AG09319 (cell line): ENCODE results near the gene ABCB10.
"Not testable (repeated sequence)": the region's sequence is repeated elsewhere in the genome, so short reads cannot be mapped to it uniquely, and the experiment has no call there.

Experiments
- DNase-seq: peaks from one replicate; pipeline ENCODE4 v3.0.0-alpha.2; 2010; ENCODE audit warnings: low read depth; ENCODE audit errors: extremely low read depth
- TF ChIP-seq, protein P1 (sequence below): IDR thresholded peaks from 2 replicates; pipeline ENCODE4 v1.5.1; 2011; ENCODE audit warnings: low read depth, mild to moderate bottlenecking, inconsistent platforms, low read length, moderate library complexity

The ABCB10 gene

DNA sequence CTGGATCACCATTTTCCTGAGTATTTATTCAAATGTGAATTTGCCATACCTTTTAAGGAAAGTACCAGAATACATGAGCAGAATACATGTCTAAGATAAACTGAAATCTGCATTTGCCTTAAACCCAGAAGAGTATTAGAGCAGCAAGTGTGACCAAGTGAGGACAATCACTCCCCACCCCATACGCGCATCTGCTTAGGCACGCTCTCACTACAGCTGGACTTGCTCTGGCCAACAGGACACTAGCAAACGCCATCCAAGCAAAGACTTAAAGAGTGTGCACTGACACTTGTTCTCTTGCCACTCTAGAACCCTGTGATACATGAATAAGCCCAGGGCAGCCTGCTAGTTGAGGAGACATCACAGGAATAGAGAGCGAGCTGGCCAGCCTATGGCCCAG, 76.0 kb downstream of the ABCB10 start:
- TF ChIP-seq, protein P1, sequence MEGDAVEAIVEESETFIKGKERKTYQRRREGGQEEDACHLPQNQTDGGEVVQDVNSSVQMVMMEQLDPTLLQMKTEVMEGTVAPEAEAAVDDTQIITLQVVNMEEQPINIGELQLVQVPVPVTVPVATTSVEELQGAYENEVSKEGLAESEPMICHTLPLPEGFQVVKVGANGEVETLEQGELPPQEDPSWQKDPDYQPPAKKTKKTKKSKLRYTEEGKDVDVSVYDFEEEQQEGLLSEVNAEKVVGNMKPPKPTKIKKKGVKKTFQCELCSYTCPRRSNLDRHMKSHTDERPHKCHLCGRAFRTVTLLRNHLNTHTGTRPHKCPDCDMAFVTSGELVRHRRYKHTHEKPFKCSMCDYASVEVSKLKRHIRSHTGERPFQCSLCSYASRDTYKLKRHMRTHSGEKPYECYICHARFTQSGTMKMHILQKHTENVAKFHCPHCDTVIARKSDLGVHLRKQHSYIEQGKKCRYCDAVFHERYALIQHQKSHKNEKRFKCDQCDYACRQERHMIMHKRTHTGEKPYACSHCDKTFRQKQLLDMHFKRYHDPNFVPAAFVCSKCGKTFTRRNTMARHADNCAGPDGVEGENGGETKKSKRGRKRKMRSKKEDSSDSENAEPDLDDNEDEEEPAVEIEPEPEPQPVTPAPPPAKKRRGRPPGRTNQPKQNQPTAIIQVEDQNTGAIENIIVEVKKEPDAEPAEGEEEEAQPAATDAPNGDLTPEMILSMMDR = no peak
- DNase-seq = no peak

DNA sequence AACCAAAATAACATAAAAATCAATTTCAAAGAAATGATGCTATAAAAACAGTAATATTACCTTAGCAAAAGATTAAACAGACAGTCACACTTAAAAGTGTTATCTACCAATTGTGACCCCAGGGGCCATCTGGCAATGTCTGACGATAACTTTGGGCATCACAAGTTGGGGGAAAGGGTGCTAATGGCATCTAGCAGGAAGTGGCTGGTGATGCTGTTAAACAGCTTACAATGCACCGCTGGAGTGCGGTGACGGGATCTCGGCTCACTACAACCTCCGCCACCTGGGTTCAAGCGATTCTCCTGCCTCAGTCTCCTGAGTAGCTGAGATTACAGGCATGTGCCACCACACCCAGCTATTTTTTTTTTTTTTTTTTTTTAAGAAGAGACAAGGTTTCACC, 78.0 kb downstream of the ABCB10 start:
- DNase-seq = no peak
- TF ChIP-seq, protein P1 = no peak

DNA sequence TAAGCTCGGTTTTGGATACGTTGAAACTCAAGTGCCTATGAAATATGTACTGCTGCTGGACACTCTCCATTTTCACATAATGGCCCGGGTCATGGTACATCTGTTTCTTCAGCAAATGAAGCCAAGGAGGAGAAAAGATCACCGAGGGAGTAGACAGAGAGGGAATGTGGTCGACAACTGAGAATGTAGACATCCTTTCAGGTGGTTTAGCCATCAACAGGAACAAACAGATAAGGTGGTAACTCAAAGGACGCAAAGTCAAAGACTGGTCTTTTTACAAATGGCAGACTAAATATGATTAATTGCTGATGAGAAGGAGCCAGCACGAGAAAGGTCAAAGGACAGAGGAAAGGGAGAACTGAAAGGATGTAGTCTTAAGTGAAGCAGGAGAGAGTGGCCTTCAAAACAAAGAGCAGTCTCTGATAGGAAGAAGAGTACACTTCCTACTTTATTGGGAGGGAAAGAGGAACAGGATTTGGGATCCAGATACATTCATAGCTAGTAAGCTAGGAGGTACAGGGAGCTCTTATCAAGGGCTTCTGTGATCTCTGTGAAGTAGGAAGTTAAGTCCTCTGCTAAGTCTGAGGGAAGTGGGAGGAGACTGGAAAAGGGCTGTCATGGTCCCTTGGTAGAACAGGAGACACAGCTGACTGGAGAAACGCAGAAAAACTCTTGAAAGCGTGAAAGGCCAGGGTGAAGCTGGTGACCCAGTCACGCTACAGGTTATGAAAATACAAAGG, 78.7 kb downstream of the ABCB10 start:
- TF ChIP-seq, protein P1 = no peak
- no peak for DNase-seq

DNA sequence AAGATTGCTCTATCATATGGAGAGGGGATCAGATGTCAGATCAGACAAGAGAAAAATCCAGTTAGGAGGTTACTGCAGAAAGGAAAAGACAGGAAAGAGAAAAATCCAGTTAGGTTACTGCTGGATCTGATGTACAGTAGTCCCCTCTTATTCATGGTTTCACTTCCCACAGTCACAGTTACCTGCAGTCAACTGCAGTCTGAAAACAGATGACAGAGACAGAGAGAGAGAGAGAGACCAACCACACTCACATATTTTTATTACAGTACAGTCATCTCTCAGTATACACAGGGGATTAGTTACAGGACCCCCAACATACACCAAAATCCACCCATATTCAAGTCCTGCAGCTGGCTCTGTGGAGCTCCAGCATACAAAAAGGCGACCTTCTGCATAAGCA, 79.7 kb downstream of the ABCB10 start:
- TF ChIP-seq, protein P1 = no peak
- no peak for DNase-seq

DNA sequence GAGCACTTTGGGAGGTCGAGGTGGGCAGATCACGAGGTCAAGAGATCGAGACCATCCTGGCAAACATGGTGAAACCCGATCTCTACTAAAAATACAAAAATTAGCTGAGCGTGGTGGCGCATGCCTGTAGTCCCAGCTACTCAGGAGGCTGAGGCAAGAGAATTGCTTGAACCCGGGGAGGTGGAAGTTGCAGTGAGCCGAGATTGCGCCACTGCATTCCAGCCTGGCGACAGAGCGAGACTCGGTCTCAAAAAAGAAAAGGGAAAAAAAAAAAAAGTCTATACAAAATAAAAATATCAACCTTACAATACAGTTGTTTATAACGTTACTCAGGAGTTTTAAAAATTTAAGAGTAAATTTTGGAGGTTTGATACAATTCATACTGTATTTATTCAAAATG, 82.6 kb downstream of the ABCB10 start:
- DNase-seq = not testable (repeated sequence)

DNA sequence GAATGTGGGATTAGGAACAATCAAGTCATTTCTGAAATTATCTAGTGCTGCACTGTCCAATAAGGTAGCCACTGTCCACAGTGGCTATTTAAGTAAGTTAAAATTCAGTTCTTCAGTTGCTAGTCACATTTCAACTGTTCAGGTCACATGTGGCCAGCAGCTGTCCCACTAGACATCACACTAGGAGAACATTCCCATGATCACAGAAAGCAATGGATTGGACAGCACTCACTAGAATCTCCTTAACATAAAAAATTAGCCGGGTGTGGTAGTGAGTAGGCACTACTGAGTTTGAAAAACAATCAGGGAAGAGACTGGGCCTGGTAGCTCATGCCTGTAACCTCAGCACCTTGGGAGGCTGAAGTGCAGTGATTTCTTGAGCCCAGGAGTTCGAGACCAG, 84.0 kb downstream of the ABCB10 start:
- DNase-seq = no peak
- TF ChIP-seq, protein P1 = no peak

DNA sequence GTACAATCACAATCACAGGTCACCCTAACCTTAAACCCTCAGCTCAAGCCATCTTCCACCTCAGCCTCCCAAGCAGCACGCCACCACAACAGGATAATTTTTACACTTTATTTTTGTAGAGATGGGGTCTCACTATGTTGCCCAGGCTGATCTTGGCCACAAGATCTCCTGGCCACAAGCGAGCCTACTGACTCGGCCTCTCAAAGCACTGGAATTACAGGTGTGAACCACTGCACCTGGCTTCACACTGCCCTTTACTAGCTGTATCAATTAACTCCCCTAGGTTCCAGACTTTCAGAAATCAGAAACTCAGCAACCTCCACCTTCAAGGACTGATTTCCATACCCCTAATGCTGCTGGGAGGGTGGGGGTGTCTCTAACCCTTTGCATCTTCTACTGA, 87.3 kb downstream of the ABCB10 start:
- TF ChIP-seq, protein P1 = no peak
- no peak for DNase-seq
